Lung (tissue), 12 donors: ENCODE results near the gene PRCD. TPM values are rescaled to one million over a fixed set of nuclear protein-coding genes. Genes with fewer than 3 reads are reported as not detected.
A peak's percentile ranks its signal among the peaks of the same experiment; 100 is the strongest.

ENCODE experiments used
- ATAC-seq: fragments of 200-7000 bp; cut with Tn5 transposase; one replicate; pipeline ENCODE4 v1.9.1; 2020; ENCODE audit warnings: moderate number of reproducible peaks; ENCODE audit not compliant: insufficient read depth, low FRiP score
- DNase-seq, 3 donors: peaks; one replicate each; pipeline ENCODE4 v3.0.0-alpha.2; 2013 to 2017
- H3K27ac ChIP-seq, 2 donors: one replicate each; pipeline ENCODE4 v1.5.1; 2013; ENCODE audit warnings: mild to moderate bottlenecking in 2 of 2, moderate library complexity in 2 of 2, control low read depth in 1 of 2, inconsistent platforms in 1 of 2, low read depth in 1 of 2, low read length in 1 of 2
- H3K27me3 ChIP-seq, 3 donors: one replicate each; pipeline ENCODE4 v1.5.1; 2013; ENCODE audit warnings: low read length in 2 of 3; ENCODE audit not compliant: control insufficient read depth in 3 of 3, insufficient read depth in 3 of 3
- H3K36me3 ChIP-seq, 4 donors: one replicate each; pipeline ENCODE4 v1.5.1; 2013; ENCODE audit warnings: low read length in 4 of 4, mild to moderate bottlenecking in 1 of 4, moderate library complexity in 1 of 4; ENCODE audit not compliant: control insufficient read depth in 4 of 4, insufficient read depth in 4 of 4
- H3K4me1 ChIP-seq, 5 donors: one replicate each; pipeline ENCODE4 v1.5.1; 2013; ENCODE audit warnings: low read length in 5 of 5, mild to moderate bottlenecking in 2 of 5, moderate library complexity in 1 of 5; ENCODE audit not compliant: control insufficient read depth in 5 of 5, insufficient read depth in 5 of 5
- H3K4me3 ChIP-seq: one replicate; pipeline ENCODE4 v1.5.1; 2013; ENCODE audit warnings: mild to moderate bottlenecking, control low read depth, moderate library complexity
- H3K9ac ChIP-seq, 2 donors: one replicate each; pipeline ENCODE4 v1.5.1; 2013; ENCODE audit warnings: low read length in 2 of 2, control low read depth in 1 of 2; ENCODE audit not compliant: insufficient read depth in 1 of 2
- H3K9me3 ChIP-seq, 4 donors: one replicate each; pipeline ENCODE4 v1.5.1; 2013; ENCODE audit warnings: low read length in 3 of 4, mild to moderate bottlenecking in 1 of 4, moderate library complexity in 1 of 4; ENCODE audit not compliant: control insufficient read depth in 4 of 4, insufficient read depth in 3 of 4
- CTCF ChIP-seq: IDR thresholded peaks from 2 replicates; pipeline ENCODE4 v1.5.1; 2012; ENCODE audit warnings: mild to moderate bottlenecking; ENCODE audit errors: control extremely low read depth, extremely low read depth
- WGBS, 2 donors: extraction: QIAGEN DNeasy Blood & Tissue Kit; methylation state at CpG; one replicate each; pipeline ENCODE4 v1.1.7; 2013; 5-methylcytosine and 5-hydroxymethylcytosine counted together
- polyA plus RNA-seq, 2 donors: library from polyadenylated mRNA; stranded (reverse); fragments of 200-250 nt; gene quantifications; one replicate each; pipeline ENCODE4 v1.2.1, GENCODE V29; 2013
- total RNA-seq, 2 donors: library from RNA; depleted of rRNA in 1 of 2; stranded (reverse); fragments of >200 nt in 1 of 2; gene quantifications; one replicate each; pipeline ENCODE4 v1.2.1, GENCODE V29; 2014 to 2021
- donor health status: control.
- donor health status: control.
- donor health status: Bipolar disorder and iron deficiency.
- donor health status: healthy.
- donor health status: DM: yes; HTN: yes; CAD: no.

The PRCD gene
- total and polyA plus RNA-seq, 4 donors: 2.0 to 11.3 (median 5.6) TPM

- peak within 1 kb of the TSS; percentile 45 to 62 for H3K27ac ChIP-seq
- peak within 1 kb of the TSS in 1 of 2 donors; percentile 23 for H3K9ac ChIP-seq
- no peaks in the 10 kb centered on the region for H3K9me3 ChIP-seq
- peaks cover 0 to 56% (median 13%) of the 10 kb centered on the region in 5 donors for H3K4me1 ChIP-seq
- peak within 1 kb of the TSS; percentile 25 for H3K4me3 ChIP-seq
- DNase-seq (peak; percentile 51 to 70 (median 69)), ATAC-seq (no peak)
- H3K36me3 ChIP-seq: peaks cover 0 to 4% (median 0%) of the 10 kb centered on the region in 4 donors
- 1 to 3% methylated on average over 62 to 94 of the region's 95 CpGs for WGBS, 2 donors
- peaks cover 0 to 16% (median 0%) of the 10 kb centered on the region in 3 donors for H3K27me3 ChIP-seq
- TF ChIP-seq CTCF: no peak
These were observed 2.1 kb upstream of the PRCD start, which contains the start of gene CYGB for GRCh38 chr17:76537578-76538280. Gene CYGB, minus strand, starts transcription at chr17:76537709. Its CDS starts 167 bp downstream, at chr17:76537542.

GRCh38 chr17:76538281-76538931, 1.4 kb upstream of the PRCD start:
- Histone ChIP-seq H3K27me3 (peaks cover 0 to 16% (median 0%) of the 10 kb centered on the region in 3 donors), H3K9me3 (no peaks in the 10 kb centered on the region), H3K4me1 (peaks cover 0 to 63% (median 16%) of the 10 kb centered on the region in 5 donors), H3K9ac (no peak overlapping the region), H3K27ac (peak overlapping the region; percentile 12 to 40), H3K4me3 (peak overlapping the region; percentile 12), H3K36me3 (no peaks in the 10 kb centered on the region)
- 21 to 25% methylated on average over 33 to 37 of the region's 37 CpGs for WGBS, 2 donors
- DNase-seq (peak; percentile 44 to 53 (median 48)), ATAC-seq (no peak)
- no peak for TF ChIP-seq CTCF

GRCh38 chr17:76538941-76539570, 788 bp upstream of the PRCD start:
- Histone ChIP-seq H3K27ac (no peak overlapping the region), H3K36me3 (no peaks in the 10 kb centered on the region), H3K9ac (no peak overlapping the region), H3K4me1 (peaks cover 0 to 70% (median 19%) of the 10 kb centered on the region in 5 donors), H3K9me3 (no peaks in the 10 kb centered on the region), H3K27me3 (peaks cover 0 to 16% (median 0%) of the 10 kb centered on the region in 3 donors), H3K4me3 (no peak overlapping the region)
- TF ChIP-seq CTCF: no peak
- DNase-seq (no peak), ATAC-seq (no peak)
- WGBS, 2 donors: 82 to 92% methylated on average over 9 of the region's 9 CpGs
